NB4 (cell line): ENCODE measurements around the gene STAU1.

ENCODE experiments used
- DNase-seq: peaks from one replicate; pipeline ENCODE4 v3.0.0; 2010; ENCODE audit warnings: low read depth
- H3K4me3 ChIP-seq: one replicate; pipeline ENCODE4 v1.5.1; 2011; ENCODE audit warnings: mild to moderate bottlenecking, low read depth, low read length, moderate library complexity
- MYC ChIP-seq: IDR thresholded peaks from 2 replicates; pipeline ENCODE4 v1.6.1; 2011; ENCODE audit warnings: low read depth, low read length
- POLR2A ChIP-seq: IDR thresholded peaks from 2 replicates; pipeline ENCODE4 v1.6.1; 2011; ENCODE audit warnings: mild to moderate bottlenecking; ENCODE audit not compliant: insufficient read length; ENCODE audit errors: extremely low read depth
- TF ChIP-seq, protein P1 (sequence below): IDR thresholded peaks from one replicate; pipeline ENCODE4 v1.5.1; 2012; ENCODE audit warnings: low read depth, low read length
- TF ChIP-seq, protein P2 (sequence below): IDR thresholded peaks from 2 replicates; pipeline ENCODE4 v1.6.1; 2011; ENCODE audit warnings: low read depth, low read length

STAU1 gene

DNA sequence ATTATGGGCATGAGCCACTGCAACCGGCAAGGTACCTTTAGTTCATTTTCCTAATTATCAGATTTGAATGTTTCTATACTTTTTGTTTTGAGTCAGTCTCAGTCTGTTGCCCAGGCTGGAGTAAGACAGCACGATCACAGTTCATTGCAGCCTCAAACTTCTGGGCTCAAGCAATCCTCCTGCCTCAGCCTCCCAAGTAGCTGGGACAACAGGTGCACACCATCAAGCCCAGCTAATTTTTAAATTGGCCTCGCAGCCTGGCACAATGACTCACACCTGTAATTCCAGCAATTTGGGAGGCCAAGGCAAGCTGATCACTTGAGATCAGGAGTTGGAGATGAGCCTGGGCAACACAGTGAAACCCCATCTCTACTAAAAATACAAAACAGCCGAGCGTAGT lies 24.4 kb downstream of the STAU1 start:
- no peak for DNase-seq
- TF ChIP-seq, protein P1, sequence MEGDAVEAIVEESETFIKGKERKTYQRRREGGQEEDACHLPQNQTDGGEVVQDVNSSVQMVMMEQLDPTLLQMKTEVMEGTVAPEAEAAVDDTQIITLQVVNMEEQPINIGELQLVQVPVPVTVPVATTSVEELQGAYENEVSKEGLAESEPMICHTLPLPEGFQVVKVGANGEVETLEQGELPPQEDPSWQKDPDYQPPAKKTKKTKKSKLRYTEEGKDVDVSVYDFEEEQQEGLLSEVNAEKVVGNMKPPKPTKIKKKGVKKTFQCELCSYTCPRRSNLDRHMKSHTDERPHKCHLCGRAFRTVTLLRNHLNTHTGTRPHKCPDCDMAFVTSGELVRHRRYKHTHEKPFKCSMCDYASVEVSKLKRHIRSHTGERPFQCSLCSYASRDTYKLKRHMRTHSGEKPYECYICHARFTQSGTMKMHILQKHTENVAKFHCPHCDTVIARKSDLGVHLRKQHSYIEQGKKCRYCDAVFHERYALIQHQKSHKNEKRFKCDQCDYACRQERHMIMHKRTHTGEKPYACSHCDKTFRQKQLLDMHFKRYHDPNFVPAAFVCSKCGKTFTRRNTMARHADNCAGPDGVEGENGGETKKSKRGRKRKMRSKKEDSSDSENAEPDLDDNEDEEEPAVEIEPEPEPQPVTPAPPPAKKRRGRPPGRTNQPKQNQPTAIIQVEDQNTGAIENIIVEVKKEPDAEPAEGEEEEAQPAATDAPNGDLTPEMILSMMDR, result no peak
- TF ChIP-seq, protein P2, sequence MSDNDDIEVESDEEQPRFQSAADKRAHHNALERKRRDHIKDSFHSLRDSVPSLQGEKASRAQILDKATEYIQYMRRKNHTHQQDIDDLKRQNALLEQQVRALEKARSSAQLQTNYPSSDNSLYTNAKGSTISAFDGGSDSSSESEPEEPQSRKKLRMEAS, result no peak
- TF ChIP-seq POLR2A, result no peak
- no peak for TF ChIP-seq MYC
- no peak overlapping the region for H3K4me3 ChIP-seq

DNA sequence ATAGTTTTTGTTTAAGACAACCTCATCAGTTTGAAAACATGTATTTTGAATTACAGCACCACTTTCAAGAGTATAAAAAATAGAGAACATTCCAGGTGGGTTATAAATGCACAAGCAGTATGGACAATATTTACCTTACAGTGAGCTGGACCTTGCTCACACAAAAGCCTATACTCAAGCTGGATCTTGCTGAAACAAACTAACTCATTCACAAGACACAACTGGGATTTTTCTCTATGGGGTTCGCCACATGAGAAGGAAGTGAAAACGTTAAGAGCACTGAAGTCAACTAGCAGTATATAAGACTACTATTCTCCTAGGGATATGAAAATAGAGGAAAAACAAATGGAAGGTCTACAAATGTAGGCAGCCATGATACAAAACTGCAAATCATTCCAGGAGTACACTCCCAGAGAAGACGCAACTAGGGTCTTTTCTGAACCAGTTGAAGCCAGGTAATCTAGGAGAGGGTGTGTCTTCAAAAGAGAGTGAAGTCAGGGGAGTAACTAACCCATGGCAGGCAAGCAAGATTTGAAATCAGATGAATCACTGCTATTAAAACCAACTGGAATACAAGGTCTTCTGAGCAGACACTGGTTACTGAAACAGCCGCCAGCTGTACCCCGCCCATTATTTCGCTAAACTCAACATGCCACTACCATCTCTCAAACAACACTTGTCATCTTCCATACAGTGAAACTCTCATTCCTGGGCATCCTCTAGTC lies 26.5 kb downstream of the STAU1 start:
- DNase-seq, result no peak
- no peak overlapping the region for H3K4me3 ChIP-seq
- TF ChIP-seq, protein P2, result no peak
- TF ChIP-seq, protein P1, result no peak
- TF ChIP-seq POLR2A (no peak), MYC (no peak)

DNA sequence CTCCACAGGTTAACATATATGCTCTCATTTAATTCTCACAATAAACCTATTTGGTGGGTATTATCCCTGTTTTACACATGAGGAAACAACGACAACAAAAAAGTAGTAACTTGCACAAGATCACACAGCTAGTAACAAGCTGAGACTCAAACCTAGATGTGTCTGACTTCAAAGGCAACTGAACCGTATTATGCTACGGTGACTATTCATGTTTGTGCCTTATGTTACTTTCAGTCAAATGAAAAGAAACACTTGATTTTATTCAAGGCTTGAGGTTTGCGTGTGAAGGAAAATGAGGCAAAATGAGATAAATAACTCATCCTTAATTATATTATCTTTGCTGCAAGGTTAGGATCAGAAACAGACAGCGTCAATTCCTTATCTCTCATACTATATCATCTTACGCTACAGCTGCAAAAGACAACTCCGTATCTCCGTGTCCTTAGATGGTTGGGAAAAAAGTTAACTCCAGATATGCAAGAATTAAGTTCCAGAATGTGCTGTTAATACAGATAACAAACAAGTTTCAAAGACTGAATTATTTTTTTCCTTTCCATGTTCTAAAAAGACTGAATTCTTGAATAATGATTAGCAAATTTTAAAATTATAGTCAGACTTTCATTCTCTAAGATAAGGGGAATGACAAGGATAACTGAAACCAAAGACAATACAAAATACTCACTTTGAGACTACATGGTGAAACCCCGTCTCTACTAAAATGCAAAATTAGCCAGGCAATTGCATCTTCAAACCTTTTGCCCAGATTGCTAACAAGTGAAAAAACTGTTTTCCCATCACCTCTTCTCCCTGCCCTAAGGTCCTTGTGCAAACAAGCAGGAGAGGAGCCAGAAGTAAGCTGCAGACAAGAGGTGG lies 27.8 kb downstream of the STAU1 start:
- TF ChIP-seq MYC, result no peak
- TF ChIP-seq, protein P2, result no peak
- no peak for TF ChIP-seq POLR2A
- TF ChIP-seq, protein P1, result no peak
- no peak overlapping the region for H3K4me3 ChIP-seq
- DNase-seq, result no peak

DNA sequence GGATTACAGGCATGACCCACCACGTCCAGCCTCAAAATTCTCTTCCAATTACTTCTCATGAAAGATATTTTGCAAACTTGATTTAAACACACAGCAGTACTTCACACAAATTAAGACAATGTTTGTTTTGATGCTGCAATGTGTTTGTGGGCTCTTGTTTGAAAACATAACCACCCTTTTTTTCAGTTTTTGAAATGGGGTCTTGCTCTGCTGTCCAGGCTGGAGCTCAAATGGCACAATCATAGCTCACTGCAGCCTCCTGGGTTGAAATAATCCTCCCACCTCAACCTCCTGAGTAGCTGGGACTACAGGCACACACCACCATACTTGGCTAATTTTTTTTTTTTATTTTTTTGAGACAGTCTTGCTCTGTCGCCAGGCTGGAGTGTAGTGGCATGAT lies 31.0 kb downstream of the STAU1 start:
- TF ChIP-seq, protein P1, result no peak
- TF ChIP-seq POLR2A (no peak), MYC (no peak)
- TF ChIP-seq, protein P2, result no peak
- no peak for DNase-seq
- no peak overlapping the region for H3K4me3 ChIP-seq

DNA sequence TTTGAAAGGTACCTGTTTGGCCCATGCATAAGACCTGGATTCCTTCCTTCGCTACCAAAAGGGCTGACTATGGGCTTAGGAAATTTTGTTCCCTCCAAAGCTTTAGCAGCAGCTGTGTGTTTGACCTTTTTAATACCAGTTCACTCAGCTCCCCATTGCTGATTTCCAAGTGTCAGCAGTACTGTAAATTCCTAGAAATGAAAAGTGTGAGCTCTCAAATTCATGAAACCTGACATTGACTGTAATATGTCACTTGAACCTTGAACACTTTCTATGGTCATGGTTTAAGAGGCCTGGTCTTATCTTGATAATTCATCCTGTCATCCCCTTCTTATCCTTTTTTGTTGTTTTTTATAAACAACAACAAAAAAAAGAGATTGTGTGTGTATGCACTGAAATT lies 31.7 kb downstream of the STAU1 start:
- H3K4me3 ChIP-seq, result no peak overlapping the region
- DNase-seq, result no peak
- TF ChIP-seq POLR2A (no peak), MYC (no peak)
- TF ChIP-seq, protein P1, result no peak
- TF ChIP-seq, protein P2, result no peak
